Activated B cell treated with CpG ODN at 0.5 μM for 24 hours (primary cell): ENCODE results near the gene PRAC1. TPM values are rescaled to one million over a fixed set of nuclear protein-coding genes. Genes with fewer than 3 reads are reported as not detected.

Experiments used
- ATAC-seq: fragments of 200-7000 bp; cut with Tn5 transposase; one replicate; pipeline ENCODE4 v1.10.0; 2021; ENCODE audit warnings: low read depth, mild to moderate bottlenecking, moderate library complexity
- CTCF ChIA-PET: fragments of 350-600 bp; sonication (Branson Sonifier 250); formaldehyde crosslinking; loops from one replicate; lab custom pipeline; 2021; ENCODE audit warnings: antibody characterized with exemption; lab: Charles Lee
- POLR2A ChIA-PET: fragments of 350-600 bp; sonication (Branson Sonifier 250); formaldehyde crosslinking; loops from one replicate; lab custom pipeline; 2021; ENCODE audit warnings: antibody characterized with exemption; lab: Charles Lee
- DNase-seq: peaks from one replicate; pipeline ENCODE4 v3.0.0; 2022
- H3K27ac Mint-ChIP-seq: one replicate; pipeline ENCODE4 v1.8.0; 2020; ENCODE audit warnings: mixed read lengths
- H3K27me3 Mint-ChIP-seq: one replicate; pipeline ENCODE4 v1.8.0; 2021; ENCODE audit warnings: mixed read lengths
- H3K36me3 Mint-ChIP-seq: one replicate; pipeline ENCODE4 v1.8.0; 2021; ENCODE audit warnings: low read depth, mixed read lengths
- H3K4me1 Mint-ChIP-seq: one replicate; pipeline ENCODE4 v1.8.0; 2021; ENCODE audit warnings: mixed read lengths
- H3K4me3 Mint-ChIP-seq: one replicate; pipeline ENCODE4 v1.8.0; 2020; ENCODE audit warnings: mild to moderate bottlenecking, mixed read lengths
- H3K9me3 Mint-ChIP-seq: one replicate; pipeline ENCODE4 v1.8.0; 2020; ENCODE audit warnings: mixed read lengths
- intact Hi-C: fragments of 100-400 bp; cut with micrococcal nuclease; formaldehyde crosslinking; loops from one replicate; pipeline ENCODE4 v1.15.1; 2024
- total RNA-seq: library from RNA; stranded (reverse); gene quantifications from 2 replicates; pipeline ENCODE4 v1.2.3, GENCODE V29; 2022
- TF ChIP-seq, protein P1 (sequence below): fragments of 200-600 bp; IDR thresholded peaks from one replicate; pipeline ENCODE4 v1.8.0; 2022; ENCODE audit warnings: antibody characterized with exemption, mild to moderate bottlenecking

The PRAC1 gene
- total RNA-seq, 1 donor from 2014 or later = not detected

DNA sequence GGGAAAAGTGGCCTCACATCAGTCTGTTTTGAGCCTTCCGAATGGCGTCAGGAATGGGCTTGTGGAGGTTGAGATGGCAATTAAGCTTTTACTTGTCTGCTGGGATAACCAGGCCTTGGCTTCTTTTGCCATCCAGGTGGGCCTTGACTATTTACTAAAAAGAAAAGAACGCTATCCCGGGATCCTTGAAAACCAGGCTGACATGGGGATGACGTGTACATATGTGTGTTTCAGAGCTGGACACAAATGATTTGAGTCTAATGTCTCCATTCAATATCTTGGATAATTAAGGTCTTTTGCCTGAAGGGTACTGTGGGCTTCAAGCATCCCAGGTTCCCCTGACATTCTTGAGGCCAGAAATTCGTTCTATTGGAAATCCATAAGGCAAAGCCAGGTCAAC, 38.8 kb upstream of the PRAC1 start:
- H3K36me3 Mint-ChIP-seq = no peaks in the 10 kb centered on the region
- TF ChIP-seq, protein P1, sequence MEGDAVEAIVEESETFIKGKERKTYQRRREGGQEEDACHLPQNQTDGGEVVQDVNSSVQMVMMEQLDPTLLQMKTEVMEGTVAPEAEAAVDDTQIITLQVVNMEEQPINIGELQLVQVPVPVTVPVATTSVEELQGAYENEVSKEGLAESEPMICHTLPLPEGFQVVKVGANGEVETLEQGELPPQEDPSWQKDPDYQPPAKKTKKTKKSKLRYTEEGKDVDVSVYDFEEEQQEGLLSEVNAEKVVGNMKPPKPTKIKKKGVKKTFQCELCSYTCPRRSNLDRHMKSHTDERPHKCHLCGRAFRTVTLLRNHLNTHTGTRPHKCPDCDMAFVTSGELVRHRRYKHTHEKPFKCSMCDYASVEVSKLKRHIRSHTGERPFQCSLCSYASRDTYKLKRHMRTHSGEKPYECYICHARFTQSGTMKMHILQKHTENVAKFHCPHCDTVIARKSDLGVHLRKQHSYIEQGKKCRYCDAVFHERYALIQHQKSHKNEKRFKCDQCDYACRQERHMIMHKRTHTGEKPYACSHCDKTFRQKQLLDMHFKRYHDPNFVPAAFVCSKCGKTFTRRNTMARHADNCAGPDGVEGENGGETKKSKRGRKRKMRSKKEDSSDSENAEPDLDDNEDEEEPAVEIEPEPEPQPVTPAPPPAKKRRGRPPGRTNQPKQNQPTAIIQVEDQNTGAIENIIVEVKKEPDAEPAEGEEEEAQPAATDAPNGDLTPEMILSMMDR = no peak
- DNase-seq (no peak), ATAC-seq (no peak)
- ChIA-PET CTCF (no interaction called here), POLR2A (interaction anchor here (0.6 kb wide), 1 partner anchor 146 kb away, joined by 7 read pairs; the partner anchor contains the start of gene HOXB8)
- H3K9me3 Mint-ChIP-seq = no peaks in the 10 kb centered on the region
- peaks cover 67% of the 10 kb centered on the region for H3K27me3 Mint-ChIP-seq
- H3K4me1 Mint-ChIP-seq = peaks cover 3% of the 10 kb centered on the region
- H3K4me3 Mint-ChIP-seq = no peak overlapping the region
- H3K27ac Mint-ChIP-seq = no peak overlapping the region
- intact Hi-C loops = no loop called here

DNA sequence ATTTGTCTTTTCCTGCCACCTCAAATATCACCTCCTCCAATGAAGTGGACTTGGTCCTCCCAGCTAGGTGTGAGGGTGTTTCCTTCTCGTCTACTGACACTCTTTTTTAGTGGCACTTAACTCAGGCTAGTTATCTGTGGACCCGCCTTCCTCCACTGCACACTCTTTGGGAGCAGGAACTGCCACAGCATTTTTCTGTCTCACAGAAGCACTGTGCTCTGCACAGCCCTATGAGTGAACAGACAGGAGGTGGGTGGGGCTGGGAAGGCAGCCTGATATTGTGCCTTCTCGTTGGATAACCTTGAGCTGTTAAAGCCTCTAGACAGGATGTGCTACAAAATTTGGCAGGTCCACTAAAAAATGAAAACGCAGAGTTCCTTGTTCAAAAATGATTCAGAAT, 38.1 kb upstream of the PRAC1 start:
- ATAC-seq (no peak), DNase-seq (no peak)
- no peaks in the 10 kb centered on the region for H3K9me3 Mint-ChIP-seq
- H3K27me3 Mint-ChIP-seq = peaks cover 68% of the 10 kb centered on the region
- no peak overlapping the region for H3K27ac Mint-ChIP-seq
- CTCF ChIA-PET = no interaction called here
- TF ChIP-seq, protein P1 = no peak
- no peak overlapping the region for H3K4me3 Mint-ChIP-seq
- no peaks in the 10 kb centered on the region for H3K36me3 Mint-ChIP-seq
- peaks cover 3% of the 10 kb centered on the region for H3K4me1 Mint-ChIP-seq
- POLR2A ChIA-PET = no interaction called here
- intact Hi-C loops = no loop called here

DNA sequence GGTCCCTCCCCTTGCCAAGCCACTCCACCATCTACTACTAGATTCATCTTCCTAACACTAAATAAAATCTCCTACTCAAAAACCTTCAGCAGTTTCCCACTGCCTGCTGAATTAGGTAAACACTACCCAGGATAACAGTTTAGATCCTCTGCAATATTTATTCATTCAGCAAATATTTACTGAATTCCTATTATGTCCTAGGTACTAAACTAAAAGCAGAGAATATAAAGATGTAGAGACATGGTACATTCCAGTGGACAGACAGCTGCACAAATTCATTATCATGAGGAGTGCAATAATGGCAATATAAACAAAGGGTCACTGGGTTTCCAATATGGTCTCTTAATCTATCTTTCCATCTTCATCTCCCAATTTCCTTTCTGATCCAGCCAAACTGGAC, 37.0 kb upstream of the PRAC1 start:
- H3K4me1 Mint-ChIP-seq = peaks cover 7% of the 10 kb centered on the region
- H3K27ac Mint-ChIP-seq = no peak overlapping the region
- H3K27me3 Mint-ChIP-seq = peaks cover 69% of the 10 kb centered on the region
- H3K4me3 Mint-ChIP-seq = no peak overlapping the region
- no peak for ATAC-seq
- CTCF ChIA-PET = no interaction called here
- intact Hi-C loops = no loop called here
- TF ChIP-seq, protein P1 = no peak
- no peak for DNase-seq
- POLR2A ChIA-PET = no interaction called here
- H3K36me3 Mint-ChIP-seq = no peaks in the 10 kb centered on the region
- no peaks in the 10 kb centered on the region for H3K9me3 Mint-ChIP-seq

DNA sequence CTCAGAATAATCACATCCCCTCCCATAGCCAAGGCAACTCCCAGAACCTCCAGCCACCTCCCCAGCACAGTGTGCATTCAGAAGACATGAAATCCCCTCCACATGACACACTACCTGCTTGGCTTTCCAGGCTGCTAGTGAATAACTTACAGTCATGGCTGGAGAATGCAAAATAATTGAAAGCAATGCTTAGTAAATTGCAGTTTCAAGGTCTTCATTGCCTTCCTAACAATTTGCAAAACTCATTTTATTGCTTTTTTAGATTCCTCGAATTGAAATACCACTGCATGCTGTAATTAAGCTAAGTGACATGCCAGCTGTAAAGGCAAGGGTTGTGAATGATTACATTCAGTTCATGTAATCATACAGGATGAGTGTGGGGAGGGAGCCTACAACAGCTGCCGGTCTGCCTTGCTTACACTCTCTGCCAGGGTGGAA, 35.2 kb upstream of the PRAC1 start:
- Mint-ChIP-seq H3K4me3 (no peak overlapping the region), H3K9me3 (no peaks in the 10 kb centered on the region), H3K27me3 (peaks cover 75% of the 10 kb centered on the region), H3K27ac (no peak overlapping the region), H3K36me3 (no peaks in the 10 kb centered on the region), H3K4me1 (peaks cover 8% of the 10 kb centered on the region)
- TF ChIP-seq, protein P1 = no peak
- POLR2A ChIA-PET = no interaction called here
- no peak for ATAC-seq
- intact Hi-C loops = no loop called here
- CTCF ChIA-PET = no interaction called here
- DNase-seq = no peak

DNA sequence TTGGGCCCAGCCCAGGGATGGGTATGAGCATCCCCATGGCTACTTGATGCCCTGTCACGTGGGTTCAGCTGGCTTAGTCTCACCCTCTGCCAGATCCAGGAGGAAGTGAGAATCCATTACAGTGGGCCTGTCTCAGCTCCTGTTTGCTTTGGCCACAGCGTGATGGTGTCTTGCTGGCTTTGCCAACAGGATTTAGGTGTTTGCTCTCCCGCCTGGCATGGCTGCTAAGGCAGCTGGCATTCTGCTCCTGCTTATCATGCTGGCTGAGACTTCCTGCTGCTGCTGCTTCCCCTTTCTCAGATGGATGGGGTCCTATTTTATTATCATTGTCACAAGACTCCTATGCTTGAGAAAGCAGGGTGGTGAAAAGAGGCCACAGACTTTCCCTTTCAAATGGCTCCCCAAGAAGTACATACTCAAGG, 34.5 kb upstream of the PRAC1 start:
- Mint-ChIP-seq H3K9me3 (no peaks in the 10 kb centered on the region), H3K4me1 (peaks cover 8% of the 10 kb centered on the region), H3K27me3 (peaks cover 75% of the 10 kb centered on the region), H3K4me3 (no peak overlapping the region), H3K27ac (no peak overlapping the region), H3K36me3 (no peaks in the 10 kb centered on the region)
- CTCF ChIA-PET = no interaction called here
- no peak for ATAC-seq
- TF ChIP-seq, protein P1 = no peak
- POLR2A ChIA-PET = no interaction called here
- intact Hi-C loops = no loop called here
- DNase-seq = no peak
